HG02885 (cell line): ENCODE measurements around the gene MMAA.

Experiments
- ATAC-seq: cut with Tn5 transposase; IDR thresholded peaks from one replicate; pipeline ENCODE4 v1.9.1; 2021; ENCODE audit warnings: mild to moderate bottlenecking; ENCODE audit not compliant: unreplicated experiment, poor library complexity

The MMAA gene

DNA sequence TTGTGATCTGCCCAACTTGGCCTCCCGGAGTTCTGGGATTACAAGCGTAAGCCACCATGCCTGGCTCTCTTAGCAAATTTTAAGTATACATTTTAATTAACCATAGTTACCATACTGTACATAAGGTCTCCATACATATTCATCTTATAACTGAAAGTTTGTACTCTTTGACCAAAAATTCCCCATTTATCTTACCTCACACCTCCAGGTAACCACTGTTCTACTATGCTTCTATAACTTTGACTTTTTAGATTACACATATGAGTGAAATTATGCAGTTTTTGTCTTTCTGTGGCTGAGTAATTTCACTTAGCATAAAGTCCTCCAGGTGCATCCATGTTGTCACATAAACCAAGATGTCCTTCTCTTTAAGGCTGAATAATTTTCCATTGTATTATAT lies 78.1 kb downstream of the MMAA start:
- peak; percentile 49 for ATAC-seq

DNA sequence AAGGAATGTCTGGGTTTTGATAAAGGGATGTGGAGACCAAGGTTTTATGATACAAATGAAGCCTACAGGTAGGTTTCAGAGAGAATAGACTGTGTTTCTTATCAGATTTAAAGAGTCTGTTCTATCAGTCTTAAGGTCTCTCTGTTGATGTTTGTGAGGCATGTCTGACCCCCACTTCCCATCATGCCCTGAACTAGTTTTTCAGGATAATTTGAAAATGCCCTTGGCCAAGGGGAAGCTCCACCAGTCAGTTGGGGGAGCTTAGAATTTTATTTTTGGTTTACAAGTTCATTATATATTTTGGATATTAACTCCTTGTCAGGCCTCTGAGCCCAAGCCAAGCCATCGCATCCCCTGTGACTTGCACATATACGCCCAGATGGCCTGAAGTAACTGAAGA lies 79.3 kb downstream of the MMAA start:
- ATAC-seq = no peak

DNA sequence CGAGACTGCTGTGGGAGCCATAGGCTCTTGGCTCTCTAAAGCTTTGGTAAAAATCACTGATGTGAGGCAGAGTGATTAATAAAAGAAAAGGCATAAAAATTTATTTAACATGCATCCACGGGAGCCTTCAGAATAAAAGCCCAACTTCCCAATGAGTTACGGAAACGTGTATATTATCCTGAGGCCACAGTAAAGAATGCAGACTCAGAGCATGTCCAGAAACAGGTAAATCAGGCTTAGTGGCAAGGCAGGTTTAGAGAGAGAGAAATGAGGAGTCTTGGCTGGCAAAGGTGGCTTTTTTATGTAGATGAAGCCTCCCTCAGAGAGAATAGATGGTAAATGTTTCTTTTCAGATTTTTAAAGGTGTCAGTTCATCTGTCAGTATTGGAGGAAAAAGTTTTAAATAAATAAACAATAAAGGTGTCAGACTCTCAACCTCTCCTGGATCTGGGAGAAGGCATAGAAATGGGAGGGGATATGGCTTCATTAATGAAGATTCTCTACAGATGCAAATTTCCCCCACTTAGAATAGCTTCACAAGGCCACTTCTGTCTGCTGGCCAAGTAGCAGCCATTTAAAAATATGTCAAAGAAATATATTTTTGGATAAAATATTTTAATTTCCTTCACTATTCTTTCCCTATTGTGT lies 84.8 kb downstream of the MMAA start:
- no peak for ATAC-seq

DNA sequence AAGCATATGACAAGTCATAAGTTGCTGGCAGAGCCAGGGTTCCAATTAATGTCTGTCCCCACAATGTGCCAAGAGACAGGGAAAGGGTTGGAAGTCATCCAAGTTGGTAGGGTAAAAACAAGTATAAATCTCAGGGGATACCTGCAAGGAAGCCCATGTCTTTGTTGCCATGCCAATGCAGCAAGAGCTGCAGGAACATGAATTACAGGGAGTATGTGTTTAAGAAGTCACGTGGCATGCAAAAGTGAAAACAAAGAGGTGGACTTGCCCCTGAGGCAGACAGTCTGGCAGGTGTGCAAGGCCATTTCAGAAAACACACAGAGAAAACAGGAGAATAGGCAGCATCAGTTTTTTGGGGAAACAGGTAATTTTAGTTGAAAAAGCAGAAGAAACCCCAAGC lies 90.2 kb downstream of the MMAA start:
- ATAC-seq = peak; percentile 33
